GM18520 (cell line): ENCODE measurements around the gene TESK1.
"Not testable (repeated sequence)": the region's sequence is repeated elsewhere in the genome, so short reads cannot be mapped to it uniquely, and the experiment has no call there.

Experiments used
- ATAC-seq: cut with Tn5 transposase; IDR thresholded peaks from one replicate; pipeline ENCODE4 v1.9.1; 2021; ENCODE audit not compliant: unreplicated experiment

Gene TESK1

DNA sequence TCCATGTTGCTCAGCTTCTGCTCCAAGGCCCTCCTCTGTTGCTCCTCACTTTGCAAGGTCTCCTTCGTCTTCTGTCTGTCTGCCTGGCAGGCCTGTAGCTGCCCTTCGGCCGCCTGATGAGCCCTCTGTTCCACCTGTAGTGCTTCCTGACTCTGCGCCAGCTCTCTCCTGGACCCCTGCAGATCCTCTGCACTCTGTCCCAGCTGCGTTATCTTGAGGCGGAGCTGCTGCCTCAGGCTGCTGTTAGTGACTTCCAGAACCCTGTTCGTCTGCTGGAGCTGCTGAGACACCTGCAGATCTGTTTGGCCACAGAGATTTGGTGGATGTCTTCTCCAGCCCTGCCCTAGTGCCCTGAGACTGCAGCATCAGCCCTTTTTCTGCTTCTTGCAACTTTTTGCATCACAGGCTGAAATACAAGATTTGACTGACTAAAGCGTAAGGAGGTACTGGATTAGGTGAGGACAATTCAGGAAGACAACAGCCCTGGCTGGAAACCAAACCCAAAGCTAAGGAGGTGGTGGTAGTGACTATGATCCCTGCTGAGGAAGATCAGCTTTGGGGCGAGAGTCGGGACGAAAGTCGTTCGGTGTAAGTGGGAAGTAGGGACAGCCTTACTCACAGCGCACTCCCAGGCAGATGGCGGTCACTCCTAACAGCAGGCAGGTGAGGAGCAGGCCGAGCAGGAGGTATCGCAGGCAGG is 11.1 kb downstream of the TESK1 start:
- ATAC-seq: no peak

GRCh38 chr9:35616681-35617459 is 11.8 kb downstream of the TESK1 start:
- ATAC-seq: peak; percentile 35

- ATAC-seq: no peak
Observed at GRCh38 chr9:35617548-35617947, 12.5 kb downstream of the TESK1 start.

DNA sequence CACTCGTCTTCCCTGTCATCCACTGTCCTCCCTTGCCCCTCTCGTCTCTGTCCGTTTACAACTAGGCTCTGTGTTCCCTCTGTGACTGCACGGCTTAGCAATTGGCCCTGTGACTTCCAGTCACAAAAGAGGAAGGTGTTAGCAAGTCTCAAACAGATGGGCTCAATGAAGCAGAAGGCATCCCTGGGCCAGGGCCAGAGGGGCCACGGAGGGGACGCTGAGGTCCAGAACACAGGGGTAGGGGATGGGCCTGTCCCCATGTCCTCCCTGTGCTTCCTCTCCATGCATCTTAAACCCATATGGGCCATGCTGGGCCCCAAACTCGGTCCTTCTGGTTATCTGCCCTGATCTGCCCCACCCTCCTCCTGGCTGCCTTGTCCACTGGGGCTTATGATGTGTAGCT is 13.3 kb downstream of the TESK1 start, which contains the start of gene CD72:
CD72 (minus strand) TSS at position 89 of the 403 bp plus-strand sequence. CDS start 110 bp downstream, outside the sequence.
- no peak for ATAC-seq

GRCh38 chr9:35618854-35619799 is 14.1 kb downstream of the TESK1 start:
- no peak for ATAC-seq

- no peak for ATAC-seq
Observed at GRCh38 chr9:35619800-35620158, 14.7 kb downstream of the TESK1 start.

GRCh38 chr9:35627575-35627974 is 22.5 kb downstream of the TESK1 start:
- no peak for ATAC-seq

- ATAC-seq: no peak
Observed at GRCh38 chr9:35628389-35628991, 23.4 kb downstream of the TESK1 start.

DNA sequence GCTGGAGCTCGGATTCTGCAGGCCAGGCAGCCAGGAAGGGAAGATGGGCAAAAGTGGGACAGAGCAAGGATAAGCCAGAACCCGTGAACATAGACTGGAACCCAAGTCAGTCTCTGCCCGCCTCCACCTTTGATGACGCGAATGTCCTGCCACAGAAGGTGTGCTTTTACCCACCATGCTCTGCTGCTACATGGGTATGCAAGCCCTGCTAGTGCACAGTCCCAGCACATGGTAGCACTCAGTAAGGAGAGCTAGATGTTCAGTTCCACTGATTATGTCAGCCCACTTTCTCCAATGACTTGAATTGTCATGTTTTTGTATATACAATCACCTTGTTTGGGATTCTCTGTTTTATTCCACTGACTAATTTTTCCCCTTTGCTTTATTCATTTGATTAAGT is 24.5 kb downstream of the TESK1 start:
- ATAC-seq: no peak

- no peak for ATAC-seq
Observed at GRCh38 chr9:35635730-35636129, 30.7 kb downstream of the TESK1 start.

- no peak for ATAC-seq
Observed at GRCh38 chr9:35636135-35636876, 31.2 kb downstream of the TESK1 start.

- ATAC-seq: not testable (repeated sequence)
Observed at GRCh38 chr9:35636877-35637246, 31.8 kb downstream of the TESK1 start.

- ATAC-seq: not testable (repeated sequence)
Observed at GRCh38 chr9:35637427-35637955, 32.4 kb downstream of the TESK1 start.

DNA sequence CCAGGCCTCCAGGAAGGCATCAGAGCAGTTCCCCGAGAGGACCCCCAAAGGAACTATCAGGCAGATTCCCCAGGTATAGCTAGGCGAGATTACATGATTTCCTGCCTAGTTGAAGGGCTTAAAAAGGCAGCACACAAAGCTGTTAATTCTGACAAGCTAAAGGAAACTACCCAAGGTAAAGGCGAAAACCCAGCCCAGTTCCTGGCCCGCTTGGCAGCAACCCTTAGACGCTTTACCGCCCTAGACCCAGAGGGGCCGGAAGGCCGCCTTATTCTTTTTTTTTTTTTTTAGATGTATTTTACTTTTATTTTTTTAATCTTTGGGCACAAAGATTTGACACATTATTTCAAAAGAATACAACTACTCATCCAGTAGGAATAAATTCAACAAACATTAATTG is 33.7 kb downstream of the TESK1 start:
- ATAC-seq: not testable (repeated sequence)

DNA sequence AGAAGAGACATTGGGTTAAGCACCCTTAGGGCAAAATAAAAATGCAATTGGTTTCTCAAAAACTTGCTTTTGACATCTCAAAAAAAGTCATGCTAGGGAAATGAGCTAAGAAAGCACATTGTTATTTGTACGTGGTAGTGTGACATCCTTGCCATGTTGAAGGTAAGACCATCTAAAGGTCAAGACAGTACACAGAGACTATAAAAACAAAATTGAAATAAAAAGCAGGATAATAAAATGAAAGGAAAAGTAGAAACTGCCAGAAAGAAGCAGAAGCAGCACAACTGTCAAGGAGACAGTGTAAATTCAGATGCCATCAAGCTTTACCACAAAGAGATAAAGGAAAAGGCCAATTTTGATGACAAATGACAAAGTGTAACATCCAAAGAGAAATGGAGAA is 34.2 kb downstream of the TESK1 start:
- not testable (repeated sequence) for ATAC-seq

DNA sequence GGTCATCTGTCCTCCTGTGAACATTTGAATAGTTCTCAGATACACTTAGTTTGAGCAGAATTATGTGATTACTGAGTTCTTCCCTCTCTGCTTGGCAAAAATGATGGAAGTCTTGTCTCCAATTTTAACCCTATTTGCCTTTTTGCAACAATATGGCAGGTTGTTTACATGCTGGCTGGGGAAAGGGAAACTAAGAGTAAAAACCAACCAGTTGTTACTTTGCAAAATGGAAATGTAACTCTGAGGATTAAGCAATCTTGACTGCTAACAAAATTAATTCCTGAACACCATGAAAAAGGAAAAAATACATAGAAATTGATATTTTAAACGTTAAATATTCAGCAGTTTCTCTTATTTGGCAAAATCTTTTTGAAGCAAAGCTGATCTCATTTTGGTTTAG is 34.6 kb downstream of the TESK1 start:
- no peak for ATAC-seq

DNA sequence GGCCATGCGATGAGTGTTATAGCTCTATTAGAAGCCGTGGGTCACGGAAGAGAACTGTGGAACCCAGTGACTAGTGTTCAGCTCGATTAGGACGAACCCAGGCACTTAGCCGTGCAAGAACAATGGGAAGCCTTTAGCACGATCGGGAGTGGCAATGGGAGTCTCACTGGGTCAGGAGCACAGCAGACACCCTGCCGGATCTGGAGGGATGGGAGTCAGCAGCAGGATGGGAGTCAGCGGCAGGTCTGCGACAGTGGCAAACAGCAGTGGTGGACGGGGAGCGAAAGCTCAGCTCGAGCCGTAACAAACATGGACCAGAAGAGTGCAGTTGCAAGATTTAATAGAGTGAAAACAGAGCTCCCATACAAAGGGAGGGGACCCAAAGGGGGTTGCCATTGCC is 35.4 kb downstream of the TESK1 start:
- not testable (repeated sequence) for ATAC-seq

DNA sequence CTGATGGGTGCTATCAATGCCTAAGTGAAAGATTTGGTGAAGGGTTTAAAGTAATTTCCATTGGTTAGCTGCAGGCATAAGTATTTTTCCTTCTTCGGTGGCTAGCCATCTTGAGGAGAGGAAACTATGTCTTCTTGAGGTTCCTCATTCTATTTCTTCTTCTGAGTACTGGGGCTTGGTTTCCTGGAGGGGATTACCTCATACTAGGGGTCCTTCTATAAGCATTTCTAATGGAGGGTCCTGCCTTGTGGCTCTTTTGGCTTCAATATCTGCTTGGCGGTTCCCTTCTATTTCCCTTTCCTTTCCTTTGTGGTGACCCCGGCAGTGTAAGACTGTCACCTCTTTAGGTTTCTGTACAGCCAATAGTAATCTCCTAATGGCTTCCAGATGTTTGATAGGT is 36.4 kb downstream of the TESK1 start:
- ATAC-seq: not testable (repeated sequence)

- ATAC-seq: no peak
Observed at GRCh38 chr9:35643046-35643445, 38.0 kb downstream of the TESK1 start.

- ATAC-seq: not testable (repeated sequence)
Observed at GRCh38 chr9:35645736-35646135, 40.7 kb downstream of the TESK1 start.
